GM23338 (cell line): ENCODE data around the gene FAF2. TPM values are rescaled to one million over a fixed set of nuclear protein-coding genes. Genes with fewer than 3 reads are reported as not detected.

Experiments used
- ATAC-seq: fragments of 200-7000 bp; cut with Tn5 transposase; 3 replicates; pipeline ENCODE4 v1.9.1; 2020
- DNase-seq: peaks from one replicate; pipeline ENCODE4 v3.0.0-alpha.2; 2015; ENCODE audit warnings: low spot score
- H2AFZ ChIP-seq: fragments of 200-600 bp; sonication (generic); 2 replicates; pipeline ENCODE4 v1.8.0; 2016; ENCODE audit warnings: antibody characterized with exemption, mild to moderate bottlenecking, moderate library complexity
- H3F3A ChIP-seq: fragments of 200-600 bp; sonication (generic); replicated peaks from 2 replicates; pipeline ENCODE4 v1.8.0; 2017; ENCODE audit warnings: antibody characterized with exemption, mixed run types, low read depth
- H3K27ac ChIP-seq: fragments of 200-600 bp; sonication (generic); 2 replicates; pipeline ENCODE4 v1.6.1; 2016; ENCODE audit warnings: low read depth
- H3K27me3 ChIP-seq: fragments of 200-600 bp; sonication (generic); 2 replicates; pipeline ENCODE4 v1.8.0; 2016; ENCODE audit warnings: mild to moderate bottlenecking, mixed run types, moderate library complexity; ENCODE audit not compliant: insufficient read depth
- H3K36me3 ChIP-seq: fragments of 200-600 bp; sonication (generic); 2 replicates; pipeline ENCODE4 v1.8.0; 2016; ENCODE audit warnings: mild to moderate bottlenecking; ENCODE audit not compliant: insufficient read depth
- H3K4me1 ChIP-seq: fragments of 200-600 bp; sonication (generic); 2 replicates; pipeline ENCODE4 v1.8.0; 2016; ENCODE audit warnings: mild to moderate bottlenecking, moderate library complexity; ENCODE audit not compliant: insufficient read depth
- H3K4me2 ChIP-seq: fragments of 200-600 bp; sonication (generic); 2 replicates; pipeline ENCODE4 v1.7.1; 2017; ENCODE audit warnings: mixed run types
- H3K4me3 ChIP-seq: fragments of 200-600 bp; sonication (generic); 2 replicates; pipeline ENCODE4 v1.6.1; 2016; ENCODE audit warnings: mixed run types
- H3K79me2 ChIP-seq: fragments of 200-600 bp; sonication (generic); replicated peaks from 2 replicates; pipeline ENCODE4 v1.8.0; 2017; ENCODE audit warnings: mild to moderate bottlenecking; ENCODE audit not compliant: insufficient read depth
- H3K9me2 ChIP-seq: fragments of 200-600 bp; sonication (generic); 2 replicates; pipeline ENCODE4 v1.8.0; 2017; ENCODE audit not compliant: insufficient read depth
- H4K20me1 ChIP-seq: fragments of 200-600 bp; sonication (generic); replicated peaks from 2 replicates; pipeline ENCODE4 v1.8.0; 2017; ENCODE audit warnings: mild to moderate bottlenecking; ENCODE audit not compliant: insufficient read depth
- H3K27ac Mint-ChIP-seq: 2 replicates; pipeline ENCODE4 v1.8.0; 2020; ENCODE audit warnings: inconsistent platforms, mild to moderate bottlenecking, moderate library complexity, mixed read lengths
- H3K27me3 Mint-ChIP-seq: 3 replicates; pipeline ENCODE4 v1.8.0; 2022; ENCODE audit warnings: low read depth, mild to moderate bottlenecking, moderate library complexity, mixed read lengths, inconsistent platforms; ENCODE audit not compliant: insufficient read depth, poor library complexity
- H3K36me3 Mint-ChIP-seq: 3 replicates; pipeline ENCODE4 v1.8.0; 2021; ENCODE audit warnings: low read depth, mild to moderate bottlenecking, inconsistent platforms, moderate library complexity, mixed read lengths
- H3K4me1 Mint-ChIP-seq: 3 replicates; pipeline ENCODE4 v1.8.0; 2020; ENCODE audit warnings: mild to moderate bottlenecking, inconsistent platforms, mixed read lengths
- H3K4me3 Mint-ChIP-seq: 3 replicates; pipeline ENCODE4 v1.8.0; 2021; ENCODE audit warnings: moderate library complexity, mild to moderate bottlenecking, inconsistent platforms, mixed read lengths
- H3K9me3 Mint-ChIP-seq: 3 replicates; pipeline ENCODE4 v1.8.0; 2020; ENCODE audit warnings: moderate library complexity, mild to moderate bottlenecking, inconsistent platforms, mixed read lengths
- CREB1 ChIP-seq: fragments of 250-450 bp; sonication (Bioruptor Pico); IDR thresholded peaks from 2 replicates; pipeline ENCODE4 v1.5.0; 2020; ENCODE audit warnings: low read depth, mild to moderate bottlenecking, moderate library complexity
- EZH2phosphoT487 ChIP-seq: fragments of 200-600 bp; sonication (generic); IDR thresholded peaks from one replicate; pipeline ENCODE4 v1.8.1; 2018; ENCODE audit warnings: antibody characterized with exemption; ENCODE audit not compliant: unreplicated experiment
- JUNB ChIP-seq: IDR thresholded peaks from one replicate; pipeline ENCODE4 v1.6.1; 2016; ENCODE audit warnings: antibody characterized with exemption; ENCODE audit not compliant: unreplicated experiment
- NANOG ChIP-seq: IDR thresholded peaks from 2 replicates; pipeline ENCODE4 v1.6.1; 2016; ENCODE audit warnings: antibody characterized with exemption, borderline replicate concordance
- POLR2AphosphoS5 ChIP-seq: IDR thresholded peaks from 2 replicates; pipeline ENCODE4 v1.6.1; 2016; ENCODE audit warnings: antibody characterized with exemption, low read depth
- STAT1 ChIP-seq: IDR thresholded peaks from one replicate; pipeline ENCODE4 v1.6.1; 2016; ENCODE audit warnings: antibody characterized with exemption; ENCODE audit not compliant: unreplicated experiment
- ZNF331 ChIP-seq: fragments of 250-450 bp; sonication (Bioruptor Pico); IDR thresholded peaks from 2 replicates; pipeline ENCODE4 v1.5.0; 2020; ENCODE audit warnings: low read depth, mild to moderate bottlenecking, moderate library complexity
- polyA plus RNA-seq: library from polyadenylated mRNA; unstranded; fragments of >200 nt; fragmentation: Nextera tagmentation; extraction: Ambion mirVana; gene quantifications from 2 replicates; pipeline ENCODE4 v1.2.1, GENCODE V29; 2016
- total RNA-seq: library from RNA; depleted of rRNA; stranded (reverse); fragments of >200 nt; shearing (Covaris generic); gene quantifications from 2 replicates; pipeline ENCODE4 v1.2.3, GENCODE V29; 2014
- TF ChIP-seq, protein P1 (sequence below): fragments of 250-450 bp; sonication (Bioruptor Pico); IDR thresholded peaks from 2 replicates; pipeline ENCODE4 v1.5.0; 2020; ENCODE audit warnings: mild to moderate bottlenecking, moderate library complexity

FAF2 gene
- total and polyA plus RNA-seq, 2 experiments from 2014 or later, result 32.8 to 37.6 TPM

DNA sequence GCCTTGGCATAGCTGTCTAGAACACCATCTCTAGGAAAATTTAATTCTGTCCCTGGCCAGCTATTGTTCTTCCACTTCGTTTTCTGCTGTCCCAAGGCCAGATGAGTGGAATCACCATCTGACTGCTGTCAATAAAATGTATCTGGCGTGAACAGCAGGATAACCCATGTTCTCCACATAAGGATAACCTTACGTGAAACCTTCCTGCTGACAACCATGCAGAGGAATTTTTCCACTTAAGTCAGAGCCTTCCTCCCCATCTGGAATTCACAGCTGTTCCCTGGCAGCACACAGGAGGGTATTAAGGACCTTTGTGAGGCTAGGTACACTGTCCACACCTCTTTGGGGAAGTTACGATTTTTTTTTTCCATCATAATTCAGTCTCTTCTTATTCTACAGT, 60.4 kb downstream of the FAF2 start:
- no peak overlapping the region for H3K27ac Mint-ChIP-seq
- no peaks in the 10 kb centered on the region; the same call in 2 of the 3 replicates for H3K4me1 Mint-ChIP-seq
- H3K79me2 ChIP-seq, result no peaks in the 10 kb centered on the region
- H3K9me3 Mint-ChIP-seq, result no peaks in the 10 kb centered on the region
- H2AFZ ChIP-seq, result no peak overlapping the region
- peaks cover 11% of the 10 kb centered on the region for H3K36me3 ChIP-seq
- no peak for TF ChIP-seq ZNF331 (CRISPR knock-in tag)
- no peak for TF ChIP-seq JUNB
- no peak for TF ChIP-seq EZH2phosphoT487
- TF ChIP-seq STAT1, result no peak
- TF ChIP-seq NANOG, result no peak
- no peak for TF ChIP-seq CREB1 (CRISPR knock-in tag)
- TF ChIP-seq, protein P1, sequence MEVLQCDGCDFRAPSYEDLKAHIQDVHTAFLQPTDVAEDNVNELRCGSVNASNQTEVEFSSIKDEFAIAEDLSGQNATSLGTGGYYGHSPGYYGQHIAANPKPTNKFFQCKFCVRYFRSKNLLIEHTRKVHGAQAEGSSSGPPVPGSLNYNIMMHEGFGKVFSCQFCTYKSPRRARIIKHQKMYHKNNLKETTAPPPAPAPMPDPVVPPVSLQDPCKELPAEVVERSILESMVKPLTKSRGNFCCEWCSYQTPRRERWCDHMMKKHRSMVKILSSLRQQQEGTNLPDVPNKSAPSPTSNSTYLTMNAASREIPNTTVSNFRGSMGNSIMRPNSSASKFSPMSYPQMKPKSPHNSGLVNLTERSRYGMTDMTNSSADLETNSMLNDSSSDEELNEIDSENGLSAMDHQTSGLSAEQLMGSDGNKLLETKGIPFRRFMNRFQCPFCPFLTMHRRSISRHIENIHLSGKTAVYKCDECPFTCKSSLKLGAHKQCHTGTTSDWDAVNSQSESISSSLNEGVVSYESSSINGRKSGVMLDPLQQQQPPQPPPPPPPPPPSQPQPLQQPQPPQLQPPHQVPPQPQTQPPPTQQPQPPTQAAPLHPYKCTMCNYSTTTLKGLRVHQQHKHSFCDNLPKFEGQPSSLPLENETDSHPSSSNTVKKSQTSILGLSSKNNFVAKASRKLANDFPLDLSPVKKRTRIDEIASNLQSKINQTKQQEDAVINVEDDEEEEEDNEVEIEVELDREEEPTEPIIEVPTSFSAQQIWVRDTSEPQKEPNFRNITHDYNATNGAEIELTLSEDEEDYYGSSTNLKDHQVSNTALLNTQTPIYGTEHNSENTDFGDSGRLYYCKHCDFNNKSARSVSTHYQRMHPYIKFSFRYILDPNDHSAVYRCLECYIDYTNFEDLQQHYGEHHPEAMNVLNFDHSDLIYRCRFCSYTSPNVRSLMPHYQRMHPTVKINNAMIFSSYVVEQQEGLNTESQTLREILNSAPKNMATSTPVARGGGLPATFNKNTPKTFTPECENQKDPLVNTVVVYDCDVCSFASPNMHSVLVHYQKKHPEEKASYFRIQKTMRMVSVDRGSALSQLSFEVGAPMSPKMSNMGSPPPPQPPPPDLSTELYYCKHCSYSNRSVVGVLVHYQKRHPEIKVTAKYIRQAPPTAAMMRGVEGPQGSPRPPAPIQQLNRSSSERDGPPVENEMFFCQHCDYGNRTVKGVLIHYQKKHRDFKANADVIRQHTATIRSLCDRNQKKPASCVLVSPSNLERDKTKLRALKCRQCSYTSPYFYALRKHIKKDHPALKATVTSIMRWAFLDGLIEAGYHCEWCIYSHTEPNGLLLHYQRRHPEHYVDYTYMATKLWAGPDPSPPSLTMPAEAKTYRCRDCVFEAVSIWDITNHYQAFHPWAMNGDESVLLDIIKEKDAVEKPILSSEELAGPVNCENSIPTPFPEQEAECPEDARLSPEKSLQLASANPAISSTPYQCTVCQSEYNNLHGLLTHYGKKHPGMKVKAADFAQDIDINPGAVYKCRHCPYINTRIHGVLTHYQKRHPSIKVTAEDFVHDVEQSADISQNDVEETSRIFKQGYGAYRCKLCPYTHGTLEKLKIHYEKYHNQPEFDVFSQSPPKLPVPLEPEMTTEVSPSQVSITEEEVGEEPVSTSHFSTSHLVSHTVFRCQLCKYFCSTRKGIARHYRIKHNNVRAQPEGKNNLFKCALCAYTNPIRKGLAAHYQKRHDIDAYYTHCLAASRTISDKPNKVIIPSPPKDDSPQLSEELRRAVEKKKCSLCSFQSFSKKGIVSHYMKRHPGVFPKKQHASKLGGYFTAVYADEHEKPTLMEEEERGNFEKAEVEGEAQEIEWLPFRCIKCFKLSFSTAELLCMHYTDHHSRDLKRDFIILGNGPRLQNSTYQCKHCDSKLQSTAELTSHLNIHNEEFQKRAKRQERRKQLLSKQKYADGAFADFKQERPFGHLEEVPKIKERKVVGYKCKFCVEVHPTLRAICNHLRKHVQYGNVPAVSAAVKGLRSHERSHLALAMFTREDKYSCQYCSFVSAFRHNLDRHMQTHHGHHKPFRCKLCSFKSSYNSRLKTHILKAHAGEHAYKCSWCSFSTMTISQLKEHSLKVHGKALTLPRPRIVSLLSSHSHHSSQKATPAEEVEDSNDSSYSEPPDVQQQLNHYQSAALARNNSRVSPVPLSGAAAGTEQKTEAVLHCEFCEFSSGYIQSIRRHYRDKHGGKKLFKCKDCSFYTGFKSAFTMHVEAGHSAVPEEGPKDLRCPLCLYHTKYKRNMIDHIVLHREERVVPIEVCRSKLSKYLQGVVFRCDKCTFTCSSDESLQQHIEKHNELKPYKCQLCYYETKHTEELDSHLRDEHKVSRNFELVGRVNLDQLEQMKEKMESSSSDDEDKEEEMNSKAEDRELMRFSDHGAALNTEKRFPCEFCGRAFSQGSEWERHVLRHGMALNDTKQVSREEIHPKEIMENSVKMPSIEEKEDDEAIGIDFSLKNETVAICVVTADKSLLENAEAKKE (CRISPR knock-in tag), result no peak
- no peak for TF ChIP-seq POLR2AphosphoS5
- peaks cover 4% of the 10 kb centered on the region for H3K27me3 Mint-ChIP-seq
- H3K27ac ChIP-seq, result no peak overlapping the region
- H3K4me2 ChIP-seq, result no peak overlapping the region
- 0 out of 2 replicates have a peak, but pooled peaks cover 11% of the 10 kb centered on the region for H4K20me1 ChIP-seq
- ATAC-seq (no peak), DNase-seq (no peak)
- H3F3A ChIP-seq, result no peaks in the 10 kb centered on the region
- no peaks in the 10 kb centered on the region for H3K4me1 ChIP-seq
- no peak overlapping the region for H3K4me3 Mint-ChIP-seq
- H3K9me2 ChIP-seq, result no peaks in the 10 kb centered on the region
- peaks cover 45% of the 10 kb centered on the region for H3K36me3 Mint-ChIP-seq
- no peak overlapping the region for H3K4me3 ChIP-seq
- no peaks in the 10 kb centered on the region for H3K27me3 ChIP-seq
